Ovary (tissue), 3 donors: ENCODE results near the gene IFT81.

ENCODE experiments used
- EP300 ChIP-seq: sonication (generic); formaldehyde crosslinking; IDR thresholded peaks from one replicate; pipeline ENCODE4 v1.6.1; 2017; ENCODE audit warnings: antibody characterized with exemption
- POLR2A ChIP-seq: fragments of 450-650 bp; IDR thresholded peaks from one replicate; pipeline ENCODE4 v1.6.1; 2017; ENCODE audit warnings: antibody characterized with exemption, mild to moderate bottlenecking, moderate library complexity
- TF ChIP-seq, protein P1 (sequence below), 3 donors: fragments of 450-650 bp in 2 of 3; fragments of 200-600 bp in 1 of 3; IDR thresholded peaks; one replicate each; pipeline versions ENCODE4 v1.5.1 to v1.8.0; 2016 to 2022; ENCODE audit warnings: antibody characterized with exemption in 3 of 3, mild to moderate bottlenecking in 1 of 3
- donor health status: DM: no; HTN: no; CAD: no.

DNA sequence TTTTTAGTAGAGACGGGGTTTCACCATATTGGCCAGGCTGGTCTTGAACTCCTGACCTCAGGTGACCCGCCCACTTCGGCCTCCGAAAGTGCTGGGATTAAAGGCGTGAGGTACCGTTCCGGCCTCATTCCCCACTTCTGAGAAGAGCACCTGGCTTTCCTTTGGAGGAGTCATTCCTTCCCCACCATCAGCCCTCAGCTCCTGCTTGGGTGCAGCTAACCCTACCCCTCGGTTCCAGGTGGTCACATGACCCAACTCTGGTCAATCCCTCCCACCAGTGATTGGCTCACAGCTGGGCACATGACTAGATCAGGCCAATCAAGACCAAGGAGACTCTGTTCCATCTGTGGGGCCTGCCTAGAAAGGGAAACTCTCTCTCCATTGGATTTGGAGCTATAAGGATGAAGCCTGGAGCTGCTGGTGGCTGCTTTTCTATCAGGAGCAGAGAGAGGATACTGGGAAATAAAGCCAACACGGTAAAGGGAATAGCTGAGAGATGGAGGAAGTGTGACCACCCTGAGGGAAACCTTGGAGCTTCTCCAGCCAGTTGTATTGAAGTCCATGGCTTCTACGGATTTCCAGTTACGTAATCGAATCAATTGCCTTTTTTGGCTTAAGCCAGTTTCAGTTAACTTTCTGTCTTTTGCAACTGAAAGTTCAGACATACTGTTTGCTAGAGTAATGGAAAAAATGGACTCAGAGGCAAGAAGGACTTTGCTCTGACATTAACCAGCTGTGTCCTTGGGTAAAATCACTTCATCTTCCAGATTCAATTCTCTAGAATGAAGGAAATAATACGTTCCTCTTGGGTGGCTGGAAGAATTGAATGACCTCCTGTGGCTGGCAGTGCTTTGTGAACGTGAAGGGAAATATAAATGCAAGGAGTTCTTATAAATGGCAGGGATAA lies 19.7 kb upstream of the IFT81 start:
- TF ChIP-seq POLR2A (no peak), EP300 (no peak)
- TF ChIP-seq, protein P1, sequence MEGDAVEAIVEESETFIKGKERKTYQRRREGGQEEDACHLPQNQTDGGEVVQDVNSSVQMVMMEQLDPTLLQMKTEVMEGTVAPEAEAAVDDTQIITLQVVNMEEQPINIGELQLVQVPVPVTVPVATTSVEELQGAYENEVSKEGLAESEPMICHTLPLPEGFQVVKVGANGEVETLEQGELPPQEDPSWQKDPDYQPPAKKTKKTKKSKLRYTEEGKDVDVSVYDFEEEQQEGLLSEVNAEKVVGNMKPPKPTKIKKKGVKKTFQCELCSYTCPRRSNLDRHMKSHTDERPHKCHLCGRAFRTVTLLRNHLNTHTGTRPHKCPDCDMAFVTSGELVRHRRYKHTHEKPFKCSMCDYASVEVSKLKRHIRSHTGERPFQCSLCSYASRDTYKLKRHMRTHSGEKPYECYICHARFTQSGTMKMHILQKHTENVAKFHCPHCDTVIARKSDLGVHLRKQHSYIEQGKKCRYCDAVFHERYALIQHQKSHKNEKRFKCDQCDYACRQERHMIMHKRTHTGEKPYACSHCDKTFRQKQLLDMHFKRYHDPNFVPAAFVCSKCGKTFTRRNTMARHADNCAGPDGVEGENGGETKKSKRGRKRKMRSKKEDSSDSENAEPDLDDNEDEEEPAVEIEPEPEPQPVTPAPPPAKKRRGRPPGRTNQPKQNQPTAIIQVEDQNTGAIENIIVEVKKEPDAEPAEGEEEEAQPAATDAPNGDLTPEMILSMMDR (IDR thresholded peaks at IDR 0.05) = no peak
